ENCODE data around the gene SPANXN5.
"Not testable (repeated sequence)": the region's sequence is repeated elsewhere in the genome, so short reads cannot be mapped to it uniquely, and the experiment has no call there.

- TF ChIP-seq CTCF, POLR2A (IDR thresholded peaks at IDR 0.05): not testable (repeated sequence)
These were observed 7.6 kb upstream of the SPANXN5 start for GRCh38 chrX:52804876-52805275.

Measured in uterus (tissue), 2 donors.